Lower leg skin (tissue), 4 donors: ENCODE data around the gene SLC9C1. TPM values are rescaled to one million over a fixed set of nuclear protein-coding genes. Genes with fewer than 3 reads are reported as not detected.

Experiments used
- DNase-seq, 2 donors: peaks; one replicate each; pipeline ENCODE4 v3.0.0-alpha.2; 2019; ENCODE audit warnings: low spot score in 2 of 2
- H3K4me3 ChIP-seq: fragments of 200-600 bp; sonication (generic); 2 replicates; pipeline ENCODE4 v1.5.1; 2017; ENCODE audit warnings: mild to moderate bottlenecking, low read depth; ENCODE audit not compliant: poor library complexity, severe bottlenecking
- CTCF ChIP-seq, 3 donors: fragments of 450-650 bp; IDR thresholded peaks; one replicate each; pipeline ENCODE4 v1.5.1; 2016; ENCODE audit warnings: antibody characterized with exemption in 3 of 3, mild to moderate bottlenecking in 3 of 3, moderate library complexity in 2 of 3
- POLR2A ChIP-seq, 2 donors: fragments of 450-650 bp; IDR thresholded peaks; one replicate each; pipeline ENCODE4 v1.6.1; 2016 to 2017; ENCODE audit warnings: antibody characterized with exemption in 2 of 2, mild to moderate bottlenecking in 1 of 2, moderate library complexity in 1 of 2
- WGBS, 2 donors: methylation state at CpG; one replicate each; pipeline ENCODE4 v1.1.5; 2018; 5-methylcytosine and 5-hydroxymethylcytosine counted together
- intact Hi-C: fragments of 100-400 bp; cut with DNase I; formaldehyde crosslinking; loops from one replicate; pipeline ENCODE4 v1.15.0; 2023; ENCODE audit warnings: low total_unique reads
- total RNA-seq, 4 donors: library from RNA; depleted of rRNA; stranded (reverse); fragments of >200 nt; gene quantifications; one replicate each; pipeline ENCODE4 v1.1.0, GENCODE V29; 2016

SLC9C1 gene
- total RNA-seq, 4 donors from 2014 or later, result not detected

GRCh38 chr3:112303764-112304325 is 9.8 kb upstream of the SLC9C1 start:
- DNase-seq, result no peak
- intact Hi-C loops, result no loop called here
- no peak for TF ChIP-seq CTCF (IDR thresholded peaks at IDR 0.05)
- TF ChIP-seq POLR2A (IDR thresholded peaks at IDR 0.05), result no peak
- H3K4me3 ChIP-seq, result no peak overlapping the region
- WGBS, 2 donors, result 5 to 9% methylated on average over 11 of the region's 11 CpGs

- no peak overlapping the region for H3K4me3 ChIP-seq
- TF ChIP-seq POLR2A (IDR thresholded peaks at IDR 0.05), result no peak
- TF ChIP-seq CTCF (IDR thresholded peaks at IDR 0.05), result no peak
- intact Hi-C loops, result no loop called here
- no peak for DNase-seq
- 37 to 40% methylated on average over 12 of the region's 12 CpGs for WGBS, 2 donors
Measured at GRCh38 chr3:112302881-112303763, 9.1 kb upstream of the SLC9C1 start.

GRCh38 chr3:112302150-112302830 is 8.3 kb upstream of the SLC9C1 start:
- H3K4me3 ChIP-seq, result no peak overlapping the region
- intact Hi-C loops, result no loop called here
- TF ChIP-seq POLR2A (IDR thresholded peaks at IDR 0.05) (no peak), CTCF (IDR thresholded peaks at IDR 0.05) (no peak)
- WGBS, 2 donors, result 84 to 89% methylated on average over 11 of the region's 11 CpGs
- no peak for DNase-seq

GRCh38 chr3:112298781-112299180 is 4.8 kb upstream of the SLC9C1 start:
- no peak overlapping the region for H3K4me3 ChIP-seq
- TF ChIP-seq POLR2A (IDR thresholded peaks at IDR 0.05), result no peak
- no peak for TF ChIP-seq CTCF (IDR thresholded peaks at IDR 0.05)

GRCh38 chr3:112297714-112298113 is 3.7 kb upstream of the SLC9C1 start:
- TF ChIP-seq POLR2A (IDR thresholded peaks at IDR 0.05) (no peak), CTCF (IDR thresholded peaks at IDR 0.05) (no peak)
- no peak overlapping the region for H3K4me3 ChIP-seq
- intact Hi-C loops, result no loop called here
- no peak for DNase-seq

More at GRCh38 chr3:112298781-112299180, 4.8 kb upstream of the SLC9C1 start:
- DNase-seq, result no peak
- intact Hi-C loops, result no loop called here
